GM18498 (cell line): ENCODE results near the gene XBP1.
A peak's percentile ranks its signal among the peaks of the same experiment; 100 is the strongest.
"Not testable (repeated sequence)": the region's sequence is repeated elsewhere in the genome, so short reads cannot be mapped to it uniquely, and the experiment has no call there.

Experiments
- ATAC-seq: cut with Tn5 transposase; IDR thresholded peaks from one replicate; pipeline ENCODE4 v1.9.1; 2021; ENCODE audit warnings: mild to moderate bottlenecking, moderate library complexity; ENCODE audit not compliant: unreplicated experiment

XBP1 gene

DNA sequence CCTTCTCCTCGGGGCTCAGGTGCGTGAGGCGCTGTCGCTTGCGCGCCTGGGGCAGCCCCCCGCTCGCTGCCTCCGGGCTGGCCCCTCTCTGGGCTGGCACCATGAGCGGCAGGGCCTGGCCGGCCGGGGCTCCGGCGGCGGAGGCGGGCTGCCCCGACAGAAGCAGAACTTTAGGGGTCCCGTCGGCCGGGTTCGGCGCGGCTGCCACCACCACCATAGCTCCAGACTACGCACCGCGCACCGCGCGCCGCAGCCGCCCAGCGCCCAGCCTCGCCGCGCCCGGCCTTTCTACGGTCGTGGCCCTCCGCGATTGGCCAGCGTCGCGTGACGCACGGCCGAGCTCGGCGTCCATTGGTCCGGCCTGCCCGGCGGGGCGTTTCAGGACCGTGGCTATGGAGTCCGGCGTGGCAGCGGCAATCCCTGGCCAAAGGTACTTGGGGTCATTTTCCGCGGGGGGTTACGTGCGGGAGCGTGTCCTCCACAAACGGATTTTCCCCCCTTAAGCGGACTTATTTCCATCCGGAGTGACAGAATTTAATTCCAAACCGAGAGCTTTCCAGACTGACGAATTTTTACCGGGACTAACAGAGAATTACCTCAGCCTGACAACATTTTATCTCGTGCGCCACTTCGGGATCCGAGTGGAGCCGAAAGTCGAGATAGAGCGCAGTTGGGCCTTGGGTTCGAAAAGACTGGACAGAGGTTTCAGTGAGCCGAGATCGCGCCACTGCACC lies at the start of gene XBP1:
Gene XBP1, minus strand, starts transcription at position 262 of the 734 bp plus-strand sequence.
- peak; percentile 81 for ATAC-seq

DNA sequence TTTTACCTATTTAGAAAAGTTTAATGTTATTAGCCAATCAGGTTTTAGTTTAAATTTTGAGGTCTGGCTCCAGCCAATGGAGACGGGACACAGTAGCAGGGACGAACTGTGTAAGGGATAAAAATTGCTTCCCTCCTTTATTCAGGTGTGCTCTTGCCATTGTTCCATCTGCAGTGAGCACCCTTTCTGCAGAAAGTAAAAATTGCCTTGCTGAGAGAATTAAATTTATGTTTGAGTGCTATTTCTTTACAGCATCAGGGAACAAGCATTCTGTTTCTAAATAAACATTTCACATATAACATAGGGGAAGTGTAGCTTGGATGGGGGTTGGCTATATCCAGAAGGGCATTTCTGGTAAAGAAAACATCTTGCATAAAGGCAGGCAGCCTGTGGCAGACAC lies 46.6 kb upstream of the XBP1 start:
- no peak for ATAC-seq

DNA sequence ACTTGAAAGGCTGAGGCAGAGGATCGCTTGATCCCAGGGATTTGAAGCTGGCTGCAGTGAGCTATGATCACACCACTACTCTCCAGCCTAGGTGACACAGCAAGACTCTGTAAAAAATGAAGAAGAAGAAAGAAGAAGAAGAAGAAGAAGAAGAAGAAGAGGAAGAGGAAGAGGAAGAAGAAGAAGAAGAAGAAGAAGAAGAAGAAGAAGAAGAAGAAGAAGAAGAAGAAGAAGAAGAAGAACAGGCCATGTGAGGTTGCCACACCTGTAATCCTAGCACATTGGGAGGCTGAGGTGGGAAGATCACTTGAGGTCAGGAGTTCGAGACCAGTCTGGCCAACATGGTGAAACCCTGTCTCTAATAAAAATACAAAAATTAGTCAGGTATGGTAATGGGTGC lies 43.9 kb upstream of the XBP1 start:
- ATAC-seq, result not testable (repeated sequence)

GRCh38 chr22:28843633-28844032 lies 43.3 kb upstream of the XBP1 start:
- ATAC-seq, result no peak

DNA sequence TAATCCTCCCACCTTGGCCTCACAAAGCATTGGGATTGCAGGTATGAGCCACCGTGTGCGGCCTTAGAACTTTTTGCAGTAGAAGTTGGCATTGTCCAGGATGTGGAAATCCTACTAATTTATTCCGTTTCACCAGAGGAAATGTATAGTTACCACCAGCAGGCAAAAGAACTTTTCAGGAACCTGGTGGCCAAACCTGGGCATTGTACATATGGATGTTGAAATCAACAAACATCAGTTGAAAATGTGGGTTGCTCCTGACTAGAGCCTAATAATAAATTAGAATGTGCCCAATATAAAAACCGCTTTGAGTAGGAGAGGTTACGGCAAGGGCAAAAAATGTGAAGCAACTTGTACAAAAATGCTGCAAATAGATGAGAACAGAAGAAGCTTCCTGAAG lies 40.7 kb upstream of the XBP1 start:
- no peak for ATAC-seq

DNA sequence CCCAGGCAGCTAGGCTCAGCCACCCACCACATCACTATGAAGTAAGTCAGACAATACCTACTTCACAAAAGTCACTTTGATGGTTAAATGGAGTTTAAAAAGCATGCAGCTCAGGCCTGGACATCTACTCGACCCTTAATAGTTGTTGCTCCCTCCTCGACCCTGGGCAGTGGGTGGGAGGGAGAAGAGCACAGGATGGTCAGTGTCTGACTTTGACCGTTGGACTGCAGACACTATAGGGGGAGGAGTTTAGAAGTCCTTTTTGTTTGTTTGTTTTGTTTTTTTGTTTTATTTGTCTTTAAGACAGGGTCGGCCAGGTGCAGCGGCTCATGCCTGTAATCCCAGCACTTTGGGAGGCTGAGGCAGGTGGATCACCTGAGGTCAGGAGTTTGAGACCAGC lies 38.6 kb upstream of the XBP1 start:
- no peak for ATAC-seq

- no peak for ATAC-seq
Observed at GRCh38 chr22:28837640-28838039, 37.3 kb upstream of the XBP1 start.

DNA sequence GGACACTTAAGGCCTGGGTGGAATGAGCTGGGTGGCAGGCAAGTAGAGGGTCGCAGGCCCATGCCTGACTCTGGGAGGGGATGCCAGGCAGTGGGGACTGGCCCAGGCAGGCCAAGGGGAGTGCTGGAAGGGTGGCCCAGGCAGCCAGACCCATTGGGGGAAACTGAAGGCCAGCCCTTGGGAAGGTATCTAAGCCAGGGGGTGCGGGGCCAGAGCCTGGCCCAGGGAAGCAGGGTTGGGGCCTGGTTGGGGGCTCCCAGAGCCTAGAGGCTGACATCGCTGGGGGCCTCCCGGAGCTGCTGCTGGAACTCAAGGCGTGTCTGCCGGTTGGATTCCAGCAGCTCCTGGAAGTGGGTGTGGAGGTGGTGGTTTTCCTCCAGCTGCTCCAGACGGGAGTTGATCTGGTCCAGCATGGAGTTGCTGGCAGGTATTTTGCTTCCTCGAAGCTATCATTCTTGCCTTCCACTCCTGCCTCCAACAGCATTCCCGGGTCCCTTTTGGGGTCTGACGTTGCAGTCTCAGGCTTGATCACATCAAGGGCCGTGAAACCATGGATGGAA lies 35.3 kb upstream of the XBP1 start:
- no peak for ATAC-seq

DNA sequence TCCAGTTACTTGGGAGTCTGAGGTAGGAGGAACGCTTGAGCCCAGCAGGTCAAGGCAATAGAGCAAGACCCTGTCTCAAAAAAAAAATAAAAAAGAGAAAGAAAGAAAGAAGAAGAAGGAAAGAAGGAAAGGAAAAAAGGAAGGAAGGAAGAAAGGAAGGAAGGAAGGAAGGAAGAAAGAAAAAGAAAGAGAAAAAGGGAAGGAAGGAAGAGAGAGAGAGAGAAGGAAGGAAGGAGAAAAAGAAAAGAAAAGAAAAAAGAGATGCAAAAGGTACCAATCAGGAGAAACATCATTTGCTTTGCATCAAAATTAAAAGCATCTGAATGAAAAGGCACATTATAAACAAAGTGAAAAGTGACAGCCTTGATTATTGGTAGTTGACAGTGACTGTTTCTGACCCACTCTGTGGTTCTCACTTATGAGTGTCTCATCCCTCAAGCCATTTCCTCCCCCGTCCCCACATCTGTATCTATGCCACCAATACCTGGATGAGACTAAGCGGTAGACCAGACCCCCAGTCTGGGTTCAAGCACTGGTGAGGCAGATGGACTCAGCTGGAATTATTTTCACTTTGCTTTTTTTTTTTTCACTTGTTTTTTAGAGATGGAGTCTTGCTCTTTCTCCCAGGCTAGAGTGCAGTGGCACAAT lies 33.0 kb upstream of the XBP1 start:
- ATAC-seq, result no peak

GRCh38 chr22:28832731-28833130 lies 32.4 kb upstream of the XBP1 start:
- no peak for ATAC-seq

- ATAC-seq, result no peak
Observed at GRCh38 chr22:28831140-28832072, 31.0 kb upstream of the XBP1 start.

DNA sequence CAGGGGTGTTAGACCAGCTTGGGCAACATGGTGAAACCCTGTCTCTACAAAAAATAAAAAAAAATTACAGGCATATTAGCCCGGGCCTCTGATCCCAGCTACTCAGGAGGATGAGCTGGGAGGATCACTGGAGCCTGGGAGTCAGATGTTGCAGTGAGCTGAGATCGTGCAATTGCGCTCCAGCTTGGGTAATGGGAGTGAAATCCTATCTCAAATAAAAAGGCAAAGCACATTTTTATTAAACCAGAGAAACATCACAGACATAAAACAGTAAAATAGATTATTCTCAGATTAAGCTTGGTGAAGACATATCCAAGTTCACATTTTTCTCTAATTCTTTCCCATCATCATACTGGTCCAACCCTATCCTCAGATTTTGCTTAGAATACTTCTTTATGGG lies 30.1 kb upstream of the XBP1 start:
- no peak for ATAC-seq

DNA sequence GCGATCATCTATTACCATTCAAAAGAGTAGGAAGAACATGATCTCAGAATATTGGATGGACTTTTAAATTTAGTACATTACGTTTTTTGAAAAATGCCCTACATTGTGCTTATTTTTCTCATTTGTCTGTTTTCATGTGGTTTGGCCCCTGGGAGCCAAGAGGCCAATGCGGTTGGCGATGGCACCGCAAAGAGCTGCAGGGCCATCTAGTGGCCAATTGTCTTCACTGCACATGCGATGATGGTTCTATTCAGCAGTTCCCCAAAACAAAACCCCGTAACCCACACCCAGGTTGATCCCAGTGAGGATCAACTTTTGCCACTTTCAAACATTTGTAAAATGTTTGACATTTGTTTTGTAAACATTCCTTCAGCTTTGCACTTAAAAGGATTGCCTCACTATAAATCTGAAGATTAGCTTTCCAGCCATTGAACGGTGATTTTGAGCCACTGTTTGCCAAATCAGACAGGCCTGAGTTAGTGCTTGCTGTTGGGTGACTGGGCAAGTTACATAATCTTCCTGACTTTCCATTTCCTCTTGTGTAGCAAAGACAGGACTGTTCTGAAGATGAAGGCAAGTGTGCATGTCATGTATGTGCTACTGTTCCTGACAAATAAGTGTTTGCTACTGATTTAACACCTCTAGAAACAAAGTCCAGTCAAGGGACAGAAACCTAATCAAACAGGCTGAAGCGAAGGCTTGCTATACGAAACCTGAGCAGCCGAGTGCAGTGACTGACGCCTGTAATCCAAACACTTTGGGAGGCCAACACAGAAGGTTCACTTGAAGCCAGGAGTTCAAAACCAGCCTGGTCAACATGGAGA lies 29.2 kb upstream of the XBP1 start:
- ATAC-seq, result peak; percentile 50

GRCh38 chr22:28826921-28827320 lies 26.6 kb upstream of the XBP1 start:
- no peak for ATAC-seq

- ATAC-seq, result not testable (repeated sequence)
Observed at GRCh38 chr22:28826430-28826829, 26.1 kb upstream of the XBP1 start.

- ATAC-seq, result not testable (repeated sequence)
Observed at GRCh38 chr22:28824455-28824854, 24.1 kb upstream of the XBP1 start.

DNA sequence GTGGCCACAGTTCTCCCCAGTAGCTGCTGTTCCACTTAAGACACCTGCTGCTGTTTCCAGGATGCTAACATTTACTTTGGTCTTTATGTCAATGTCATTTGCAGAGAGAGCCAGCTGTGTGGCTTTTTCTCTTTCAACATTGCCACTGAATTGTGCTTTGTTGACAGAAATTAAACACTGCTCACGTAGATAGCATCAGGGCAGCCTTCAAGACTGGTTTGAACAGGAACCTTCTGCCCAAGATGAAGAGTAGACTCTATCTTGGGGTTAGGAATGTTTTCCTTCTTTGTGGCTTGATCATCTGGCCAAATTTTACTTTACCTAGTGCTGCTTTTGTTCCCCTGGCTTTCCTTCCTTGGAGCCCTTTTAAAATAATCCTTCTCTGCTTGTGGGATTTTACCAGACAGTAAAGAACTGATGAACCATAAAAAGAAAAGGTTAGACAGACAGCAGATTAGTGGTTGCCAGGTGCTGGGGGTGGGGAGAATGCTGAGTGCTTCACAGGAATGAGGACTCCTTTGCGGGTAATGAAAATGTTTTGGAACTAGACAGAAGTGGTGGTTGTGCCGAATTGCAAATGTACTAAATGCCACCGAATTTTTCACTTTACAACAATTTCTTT lies 22.7 kb upstream of the XBP1 start:
- no peak for ATAC-seq

DNA sequence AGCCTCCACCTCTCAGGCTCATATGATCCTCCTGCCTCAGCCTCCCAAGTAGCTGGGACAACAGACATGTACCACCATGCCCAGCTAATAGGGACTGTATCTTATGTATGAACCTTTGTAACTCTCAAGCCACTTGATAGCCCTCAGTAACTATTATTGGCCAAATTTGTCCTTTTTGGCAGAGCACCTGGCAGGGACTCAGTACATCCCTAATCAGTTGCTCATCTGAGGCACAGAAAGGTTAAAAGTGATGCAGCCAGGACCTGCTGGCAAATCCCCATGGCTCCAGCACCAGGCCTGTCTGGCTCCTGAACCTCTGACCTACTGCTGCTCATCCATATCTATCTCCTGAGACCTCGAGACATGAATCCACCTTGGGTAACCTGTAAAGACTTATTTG lies 21.1 kb upstream of the XBP1 start:
- ATAC-seq, result no peak

DNA sequence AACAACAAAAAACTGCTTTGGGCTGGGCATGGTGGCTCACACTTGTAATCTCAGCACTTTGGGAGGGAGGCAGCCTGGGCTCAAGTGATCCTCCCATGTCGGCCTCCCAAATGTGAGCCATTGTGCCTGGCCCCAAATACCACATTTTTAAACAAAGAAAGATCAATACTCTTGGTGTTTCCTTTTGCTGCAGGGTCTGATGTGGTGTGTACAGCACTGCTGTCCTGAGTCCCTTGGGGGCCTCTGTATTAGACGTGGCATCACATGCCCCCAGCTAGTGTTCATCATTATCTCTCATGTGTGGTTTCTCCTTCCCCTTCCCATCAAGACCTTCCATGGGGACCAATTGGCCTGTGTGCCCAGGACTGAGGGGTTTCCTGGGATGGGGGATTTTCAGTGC lies 20.5 kb upstream of the XBP1 start:
- ATAC-seq, result no peak
